H9 (cell line): ENCODE data around the gene APCDD1. TPM values are rescaled to one million over a fixed set of nuclear protein-coding genes. Genes with fewer than 3 reads are reported as not detected.

ENCODE experiments used
- DNase-seq: peaks from one replicate; pipeline ENCODE4 v3.0.0-alpha.2; 2017
- H2AFZ ChIP-seq: one replicate; pipeline ENCODE4 v1.6.1; 2013; ENCODE audit warnings: mild to moderate bottlenecking, low read length, control low read depth, moderate library complexity
- H2AK5ac ChIP-seq: 2 replicates; pipeline ENCODE4 v1.6.1; 2013; ENCODE audit warnings: low read length, control low read depth, mixed read lengths; ENCODE audit not compliant: insufficient read length
- H2BK120ac ChIP-seq: one replicate; pipeline ENCODE4 v1.6.1; 2013; ENCODE audit warnings: low read depth, mild to moderate bottlenecking, low read length, control low read depth, inconsistent platforms; ENCODE audit not compliant: poor library complexity, severe bottlenecking
- H2BK12ac ChIP-seq: 2 replicates; pipeline ENCODE4 v1.6.1; 2013; ENCODE audit warnings: low read length, control low read depth, mixed read lengths, low read depth; ENCODE audit not compliant: insufficient read length
- H2BK15ac ChIP-seq: 2 replicates; pipeline ENCODE4 v1.6.1; 2013; ENCODE audit warnings: low read depth, low read length, control low read depth
- H2BK20ac ChIP-seq: one replicate; pipeline ENCODE4 v1.6.1; 2013; ENCODE audit warnings: low read depth, mild to moderate bottlenecking, low read length, control low read depth, inconsistent platforms; ENCODE audit not compliant: poor library complexity, severe bottlenecking
- H2BK5ac ChIP-seq: 2 replicates; pipeline ENCODE4 v1.6.1; 2013; ENCODE audit warnings: low read length, control low read depth, mixed read lengths; ENCODE audit not compliant: insufficient read length
- H3K14ac ChIP-seq: 2 replicates; pipeline ENCODE4 v1.6.1; 2013; ENCODE audit warnings: low read length, control low read depth; ENCODE audit not compliant: insufficient read depth
- H3K18ac ChIP-seq: 2 replicates; pipeline ENCODE4 v1.6.1; 2013; ENCODE audit warnings: low read depth, mild to moderate bottlenecking, mixed read lengths, low read length, control low read depth; ENCODE audit not compliant: insufficient read length
- H3K23ac ChIP-seq: 2 replicates; pipeline ENCODE4 v1.6.1; 2013; ENCODE audit warnings: low read length, control low read depth, mixed read lengths, low read depth; ENCODE audit not compliant: insufficient read length
- H3K23me2 ChIP-seq: 2 replicates; pipeline ENCODE4 v1.6.1; 2013; ENCODE audit warnings: low read depth, mild to moderate bottlenecking, mixed read lengths, low read length, control low read depth; ENCODE audit not compliant: insufficient read length, poor library complexity, severe bottlenecking
- H3K27ac ChIP-seq: 2 replicates; pipeline ENCODE4 v1.5.1; 2013; ENCODE audit warnings: low read length, control low read depth, mixed read lengths, low read depth; ENCODE audit not compliant: insufficient read length
- H3K27me3 ChIP-seq: 2 replicates; pipeline ENCODE4 v1.6.1; 2013; ENCODE audit warnings: low read length, control low read depth, inconsistent platforms; ENCODE audit not compliant: insufficient read depth
- H3K4ac ChIP-seq: 2 replicates; pipeline ENCODE4 v1.6.1; 2013; ENCODE audit warnings: low read depth, mild to moderate bottlenecking, control low read depth, inconsistent platforms, low read length, moderate library complexity
- H3K4me1 ChIP-seq: 2 replicates; pipeline ENCODE4 v1.6.1; 2013; ENCODE audit warnings: low read length, control low read depth, inconsistent platforms; ENCODE audit not compliant: insufficient read depth
- H3K4me2 ChIP-seq: 2 replicates; pipeline ENCODE4 v1.6.1; 2013; ENCODE audit warnings: low read length, control low read depth, mixed read lengths; ENCODE audit not compliant: insufficient read length, insufficient read depth
- H3K56ac ChIP-seq: 2 replicates; pipeline ENCODE4 v1.6.1; 2013; ENCODE audit warnings: low read depth, mild to moderate bottlenecking, mixed read lengths, low read length, control low read depth; ENCODE audit not compliant: insufficient read length
- H3K79me1 ChIP-seq: 2 replicates; pipeline ENCODE4 v1.6.1; 2013; ENCODE audit warnings: low read depth, mild to moderate bottlenecking, moderate library complexity, low read length, control low read depth, inconsistent platforms; ENCODE audit not compliant: insufficient read depth, poor library complexity, severe bottlenecking
- H3K79me2 ChIP-seq: 2 replicates; pipeline ENCODE4 v1.6.1; 2013; ENCODE audit warnings: low read length, control low read depth, inconsistent platforms; ENCODE audit not compliant: insufficient read depth
- H3K9ac ChIP-seq: 2 replicates; pipeline ENCODE4 v1.6.1; 2013; ENCODE audit warnings: low read length, control low read depth, mixed read lengths; ENCODE audit not compliant: insufficient read length; ENCODE audit errors: extremely low read depth
- H3K9me3 ChIP-seq: one replicate; pipeline ENCODE4 v1.6.1; 2013; ENCODE audit warnings: low read depth, low read length, inconsistent platforms; ENCODE audit not compliant: control insufficient read depth
- H3T11ph ChIP-seq: one replicate; pipeline ENCODE4 v1.6.1; 2013; ENCODE audit warnings: mild to moderate bottlenecking, low read length, control low read depth, inconsistent platforms
- H4K20me1 ChIP-seq: one replicate; pipeline ENCODE4 v1.6.1; 2013; ENCODE audit not compliant: control insufficient read depth, insufficient read length, insufficient read depth
- H4K5ac ChIP-seq: 2 replicates; pipeline ENCODE4 v1.6.1; 2013; ENCODE audit warnings: low read depth, mild to moderate bottlenecking, mixed read lengths, low read length, control low read depth; ENCODE audit not compliant: insufficient read length
- H4K8ac ChIP-seq: replicated peaks from 2 replicates; pipeline ENCODE4 v1.6.1; 2013; ENCODE audit warnings: low read length, control low read depth, mixed read lengths, low read depth; ENCODE audit not compliant: insufficient read length
- H4K91ac ChIP-seq: 2 replicates; pipeline ENCODE4 v1.6.1; 2013; ENCODE audit warnings: low read depth, mild to moderate bottlenecking, moderate library complexity, mixed read lengths, low read length, control low read depth; ENCODE audit not compliant: insufficient read length
- H3K27ac Mint-ChIP-seq, 3 experiments: 2 replicates in 2 of 3; 3 replicates in 1 of 3; pipeline ENCODE4 v1.8.0; 2020 to 2021; ENCODE audit warnings: mixed read lengths in 3 of 3, mild to moderate bottlenecking in 1 of 3, moderate library complexity in 1 of 3
- H3K27me3 Mint-ChIP-seq: 2 replicates; pipeline ENCODE4 v1.8.0; 2021; ENCODE audit warnings: low read depth, mild to moderate bottlenecking, moderate library complexity, mixed read lengths
- H3K36me3 Mint-ChIP-seq, 3 experiments: 2 replicates in 2 of 3; 3 replicates in 1 of 3; pipeline ENCODE4 v1.8.0; 2020 to 2021; ENCODE audit warnings: low read depth in 3 of 3, mixed read lengths in 3 of 3; ENCODE audit not compliant: insufficient read depth in 1 of 3
- H3K4me1 Mint-ChIP-seq, 2 experiments: 2 replicates each; pipeline ENCODE4 v1.8.0; 2020; ENCODE audit warnings: mixed read lengths in 2 of 2
- H3K4me3 Mint-ChIP-seq, 2 experiments: 2 replicates in 1 of 2; 3 replicates in 1 of 2; pipeline ENCODE4 v1.8.0; 2020 to 2021; ENCODE audit warnings: mild to moderate bottlenecking in 2 of 2, mixed read lengths in 2 of 2, moderate library complexity in 1 of 2
- H3K9me3 Mint-ChIP-seq, 2 experiments: 2 replicates in 1 of 2; 3 replicates in 1 of 2; pipeline ENCODE4 v1.8.0; 2020; ENCODE audit warnings: mild to moderate bottlenecking in 2 of 2, mixed read lengths in 2 of 2, moderate library complexity in 1 of 2
- WGBS: extraction: QIAGEN DNeasy Blood & Tissue Kit; methylation state at CpG from one replicate; pipeline ENCODE4 v1.1.7; 2013; ENCODE audit warnings: missing lambda C conversion rate, low lambda C conversion rate, mixed read lengths; ENCODE audit not compliant: insufficient read length; ENCODE audit errors: extremely low coverage; 5-methylcytosine and 5-hydroxymethylcytosine counted together
- total RNA-seq: library from RNA; stranded (reverse); gene quantifications from 2 replicates; pipeline ENCODE4 v1.2.1, GENCODE V29; 2021
- TF ChIP-seq, protein P1 (sequence below): fragments of 200-600 bp; sonication (generic); conservative IDR thresholded peaks from 3 replicates; pipeline ENCODE4 v1.8.0; 2021; ENCODE audit warnings: antibody characterized with exemption, mild to moderate bottlenecking

The APCDD1 gene
- total RNA-seq, 1 experiment from 2014 or later = 1.8 TPM

GRCh38 chr18:10424585-10425307 is 29.7 kb upstream of the APCDD1 start:
- Histone ChIP-seq H3K4me2 (no peak overlapping the region), H3K18ac (no peak overlapping the region), H4K8ac (no peak overlapping the region), H2BK120ac (no peak overlapping the region), H4K20me1 (no peaks in the 10 kb centered on the region), H3K4me1 (no peaks in the 10 kb centered on the region), H3T11ph (no peak overlapping the region), H3K27ac (no peak overlapping the region), H2AFZ (no peak overlapping the region), H2BK15ac (no peak overlapping the region), H3K79me2 (no peaks in the 10 kb centered on the region), H4K91ac (no peak overlapping the region), H3K79me1 (no peaks in the 10 kb centered on the region), H3K27me3 (no peaks in the 10 kb centered on the region), H2BK20ac (no peak overlapping the region), H3K56ac (no peak overlapping the region), H3K23me2 (no peaks in the 10 kb centered on the region), H2AK5ac (no peak overlapping the region), H3K14ac (no peak overlapping the region), H3K9ac (no peak overlapping the region), H3K4ac (no peak overlapping the region), H3K23ac (no peak overlapping the region), H3K9me3 (no peaks in the 10 kb centered on the region), H2BK5ac (no peak overlapping the region), H2BK12ac (no peak overlapping the region), H4K5ac (no peak overlapping the region)
- TF ChIP-seq, protein P1, sequence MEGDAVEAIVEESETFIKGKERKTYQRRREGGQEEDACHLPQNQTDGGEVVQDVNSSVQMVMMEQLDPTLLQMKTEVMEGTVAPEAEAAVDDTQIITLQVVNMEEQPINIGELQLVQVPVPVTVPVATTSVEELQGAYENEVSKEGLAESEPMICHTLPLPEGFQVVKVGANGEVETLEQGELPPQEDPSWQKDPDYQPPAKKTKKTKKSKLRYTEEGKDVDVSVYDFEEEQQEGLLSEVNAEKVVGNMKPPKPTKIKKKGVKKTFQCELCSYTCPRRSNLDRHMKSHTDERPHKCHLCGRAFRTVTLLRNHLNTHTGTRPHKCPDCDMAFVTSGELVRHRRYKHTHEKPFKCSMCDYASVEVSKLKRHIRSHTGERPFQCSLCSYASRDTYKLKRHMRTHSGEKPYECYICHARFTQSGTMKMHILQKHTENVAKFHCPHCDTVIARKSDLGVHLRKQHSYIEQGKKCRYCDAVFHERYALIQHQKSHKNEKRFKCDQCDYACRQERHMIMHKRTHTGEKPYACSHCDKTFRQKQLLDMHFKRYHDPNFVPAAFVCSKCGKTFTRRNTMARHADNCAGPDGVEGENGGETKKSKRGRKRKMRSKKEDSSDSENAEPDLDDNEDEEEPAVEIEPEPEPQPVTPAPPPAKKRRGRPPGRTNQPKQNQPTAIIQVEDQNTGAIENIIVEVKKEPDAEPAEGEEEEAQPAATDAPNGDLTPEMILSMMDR = no peak
- H3K4me3 Mint-ChIP-seq = no peak overlapping the region
- H3K27ac Mint-ChIP-seq = no peak overlapping the region
- peaks cover 0 to 3% (median 0%) of the 10 kb centered on the region in 3 experiments; a peak in 1 of 7 replicates for H3K36me3 Mint-ChIP-seq
- H3K4me1 Mint-ChIP-seq = no peaks in the 10 kb centered on the region
- peaks cover 0 to 3% of the 10 kb centered on the region in 2 experiments; a peak in 4 of 5 replicates for H3K9me3 Mint-ChIP-seq
- no peak for DNase-seq
- H3K27me3 Mint-ChIP-seq = peaks cover 5% of the 10 kb centered on the region
- WGBS = no CpG with 5 or more reads among the region's 7 CpGs
